Skin of body (tissue), 2 donors: ENCODE data around the gene TTC23. TPM values are rescaled to one million over a fixed set of nuclear protein-coding genes. Genes with fewer than 3 reads are reported as not detected.
"Not testable (repeated sequence)": the region's sequence is repeated elsewhere in the genome, so short reads cannot be mapped to it uniquely, and the experiment has no call there.

Experiments
- DNase-seq: peaks from one replicate; lab custom pipeline; 2025; lab: John Stamatoyannopoulos, UW
- total RNA-seq: library from RNA; depleted of rRNA; stranded (reverse); fragments of >200 nt; gene quantifications from one replicate; pipeline ENCODE4 v1.2.3, GENCODE V29; 2014

Gene TTC23
- total RNA-seq, 1 donor from 2014 or later: 29.8 TPM

GRCh38 chr15:99201408-99202175 is 47.8 kb downstream of the TTC23 start:
- no peak for DNase-seq

DNA sequence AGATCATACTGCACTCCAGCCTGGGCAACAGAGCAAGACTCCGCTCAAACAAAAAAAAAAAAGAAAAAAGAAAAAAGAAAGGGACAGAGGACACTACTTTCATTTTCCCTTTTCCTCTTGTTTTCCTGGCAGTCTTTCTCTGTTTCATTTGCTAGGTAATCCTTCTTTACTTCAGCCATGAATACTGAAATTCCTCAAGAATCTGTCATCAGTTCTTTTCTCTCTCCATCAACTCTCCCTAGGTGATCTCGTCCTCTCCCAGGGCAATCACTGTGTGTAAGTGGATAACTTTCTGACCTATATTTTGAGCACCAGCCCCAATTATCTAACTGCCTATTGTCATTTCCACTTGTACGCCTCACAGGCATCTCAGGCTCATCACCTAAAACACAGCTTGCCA is 51.5 kb downstream of the TTC23 start:
- no peak for DNase-seq

- not testable (repeated sequence) for DNase-seq
Observed at GRCh38 chr15:99192181-99192580, 57.2 kb downstream of the TTC23 start.

GRCh38 chr15:99187936-99188335 is 61.4 kb downstream of the TTC23 start:
- DNase-seq: no peak

DNA sequence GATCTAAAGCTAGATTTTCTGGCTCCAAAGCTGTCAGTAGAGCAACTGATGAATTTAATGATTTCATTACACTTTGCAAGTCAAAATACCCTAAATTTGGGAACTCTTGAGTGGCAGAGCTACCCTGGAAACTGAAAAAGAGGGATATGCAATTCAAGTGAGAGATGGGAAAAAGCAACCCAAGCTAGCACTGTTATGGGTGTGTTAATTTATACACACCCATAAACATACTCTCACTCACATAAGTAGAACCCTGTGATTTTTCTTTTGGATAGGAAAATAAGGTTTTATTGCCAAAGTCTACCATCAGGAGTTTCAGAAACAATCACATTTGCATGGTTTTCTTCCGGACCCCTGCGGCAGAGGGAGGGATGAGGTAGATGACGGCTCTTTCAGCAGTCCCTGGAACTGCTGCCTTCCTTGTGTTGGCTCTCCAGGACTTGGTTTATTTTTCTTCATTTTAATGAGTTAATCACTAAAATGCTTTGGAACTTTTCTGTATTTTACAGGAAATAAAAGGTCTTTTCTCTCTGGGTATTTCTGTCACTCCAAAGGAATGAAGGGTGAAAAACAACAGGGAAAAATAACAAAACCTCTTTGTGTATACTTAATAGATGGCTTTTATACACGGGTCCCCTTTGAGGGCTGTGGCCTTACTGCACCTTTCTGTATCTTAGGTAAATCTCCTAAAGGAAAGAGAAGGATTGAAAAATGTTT is 63.8 kb downstream of the TTC23 start:
- DNase-seq: no peak

GRCh38 chr15:99182791-99183190 is 66.6 kb downstream of the TTC23 start:
- no peak for DNase-seq

- DNase-seq: no peak
Observed at GRCh38 chr15:99181545-99181971, 67.8 kb downstream of the TTC23 start.

DNA sequence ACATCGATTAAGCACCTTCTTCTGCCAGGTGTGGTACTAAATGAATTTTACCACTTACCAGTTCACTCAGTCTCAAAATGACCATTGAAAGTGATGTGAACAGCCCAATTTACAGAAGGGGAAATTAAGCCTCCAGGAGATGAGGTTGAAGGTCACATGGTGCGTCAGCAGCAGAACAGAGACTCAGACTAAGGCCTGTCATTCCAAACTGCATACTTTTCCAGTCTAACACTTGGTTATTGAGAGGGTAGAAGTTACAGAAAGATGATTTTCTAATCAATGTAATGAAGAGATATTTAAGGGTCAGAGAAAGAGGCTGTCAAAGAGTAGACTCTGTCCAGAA is 68.4 kb downstream of the TTC23 start:
- DNase-seq: no peak

GRCh38 chr15:99180086-99180963 is 69.1 kb downstream of the TTC23 start:
- DNase-seq: no peak

DNA sequence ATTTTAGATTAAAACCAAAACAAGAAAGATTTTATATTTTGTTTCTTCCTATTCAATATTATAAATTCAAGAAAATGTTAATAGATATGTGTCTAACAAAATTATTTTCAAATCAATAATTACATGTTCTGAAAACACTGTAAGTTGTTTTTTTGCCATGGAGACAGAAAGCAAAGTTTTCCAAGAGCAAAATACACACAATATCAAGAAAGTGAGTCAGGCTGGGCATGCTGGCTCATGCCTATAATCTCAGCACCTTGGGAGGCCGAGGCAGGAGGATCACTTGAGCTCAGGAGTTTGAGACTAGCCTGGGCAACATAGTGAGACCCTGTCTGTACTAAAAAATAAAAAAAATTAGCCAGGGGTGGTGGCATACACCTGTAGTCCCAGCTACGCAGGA is 71.7 kb downstream of the TTC23 start:
- no peak for DNase-seq

DNA sequence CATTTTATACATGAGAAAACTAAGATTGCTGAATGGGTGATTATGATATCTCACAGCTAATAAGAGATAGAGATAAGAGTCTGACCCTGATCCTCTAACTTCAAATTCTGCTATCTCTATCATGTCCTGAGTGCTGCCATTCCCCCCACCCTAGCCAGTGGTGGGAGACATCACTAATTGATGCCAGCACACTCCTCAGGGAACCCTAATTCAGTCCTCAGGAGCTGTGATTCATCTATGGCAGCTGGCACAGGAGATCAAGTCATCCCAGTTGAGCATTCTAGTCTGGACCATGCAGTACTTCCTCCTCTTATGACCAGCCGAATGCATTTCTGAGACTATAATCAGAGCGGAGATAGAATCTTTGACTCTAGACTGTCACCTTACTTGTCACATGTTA is 72.6 kb downstream of the TTC23 start:
- DNase-seq: no peak

- DNase-seq: no peak
Observed at GRCh38 chr15:99174567-99175395, 74.6 kb downstream of the TTC23 start.

DNA sequence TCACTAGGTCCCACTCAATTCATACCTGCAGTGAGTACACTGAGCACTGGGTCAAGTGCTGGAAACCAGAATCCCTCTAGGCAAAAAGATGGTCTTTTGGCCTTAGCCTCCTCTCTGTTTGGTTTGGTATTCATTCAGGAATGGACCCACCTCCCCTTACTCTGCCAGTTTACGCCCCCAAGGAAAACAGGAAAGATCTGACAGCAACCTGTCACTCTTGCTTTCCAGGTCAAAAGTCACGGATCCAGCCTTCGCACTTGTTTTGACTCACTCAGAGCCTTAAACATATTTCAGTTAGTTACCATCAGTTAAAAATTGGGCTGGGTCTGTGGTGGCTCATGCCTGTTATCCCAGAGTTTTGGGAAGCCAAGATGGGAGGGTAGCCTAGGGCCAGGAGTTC is 76.4 kb downstream of the TTC23 start:
- DNase-seq: no peak

DNA sequence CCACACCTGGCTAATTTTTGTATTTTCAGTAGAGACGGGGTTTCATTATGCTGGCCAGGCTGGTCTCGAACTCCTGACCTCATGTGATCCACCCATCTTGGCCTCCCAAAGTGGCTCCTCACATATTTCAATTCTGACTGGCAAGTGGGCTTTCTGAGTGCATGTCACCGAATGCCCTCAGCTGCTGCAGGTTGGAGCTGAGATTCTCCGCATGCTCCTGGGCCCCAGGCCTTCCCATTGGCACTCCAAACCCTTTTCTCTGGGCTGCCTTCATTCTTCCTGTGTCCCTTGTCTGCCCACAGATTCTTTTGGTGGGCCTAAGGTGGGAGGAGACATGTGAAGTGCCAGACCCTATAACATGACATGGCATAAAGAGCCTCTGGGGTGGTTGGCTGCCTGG is 77.2 kb downstream of the TTC23 start:
- DNase-seq: no peak

GRCh38 chr15:99170476-99171065 is 78.8 kb downstream of the TTC23 start:
- no peak for DNase-seq

DNA sequence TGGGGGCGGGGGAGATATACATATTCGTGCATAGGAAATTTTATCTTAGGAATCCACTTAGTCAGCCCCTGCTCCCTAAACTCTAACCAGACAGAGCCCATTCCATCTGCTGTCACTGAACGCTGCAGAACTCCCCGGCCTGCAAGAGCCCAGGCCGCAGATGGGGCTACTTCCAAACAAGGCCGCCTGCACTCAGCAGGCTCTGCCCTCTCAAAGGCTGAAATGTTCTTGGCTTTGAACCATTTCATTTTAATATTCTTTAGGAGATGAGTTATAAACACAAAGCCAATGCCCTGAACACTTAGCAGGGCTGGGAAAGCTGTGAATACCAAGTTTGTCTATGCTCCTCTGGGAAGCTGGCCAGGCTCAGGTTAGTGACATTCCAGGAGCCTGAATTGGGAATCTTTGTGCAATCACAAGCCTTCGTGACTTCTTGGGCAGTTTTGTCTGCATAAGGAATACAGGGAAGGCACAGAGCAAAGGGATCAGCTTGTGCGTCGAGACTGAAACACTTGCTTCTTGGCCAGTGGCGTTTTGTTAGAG is 79.5 kb downstream of the TTC23 start:
- DNase-seq: no peak

DNA sequence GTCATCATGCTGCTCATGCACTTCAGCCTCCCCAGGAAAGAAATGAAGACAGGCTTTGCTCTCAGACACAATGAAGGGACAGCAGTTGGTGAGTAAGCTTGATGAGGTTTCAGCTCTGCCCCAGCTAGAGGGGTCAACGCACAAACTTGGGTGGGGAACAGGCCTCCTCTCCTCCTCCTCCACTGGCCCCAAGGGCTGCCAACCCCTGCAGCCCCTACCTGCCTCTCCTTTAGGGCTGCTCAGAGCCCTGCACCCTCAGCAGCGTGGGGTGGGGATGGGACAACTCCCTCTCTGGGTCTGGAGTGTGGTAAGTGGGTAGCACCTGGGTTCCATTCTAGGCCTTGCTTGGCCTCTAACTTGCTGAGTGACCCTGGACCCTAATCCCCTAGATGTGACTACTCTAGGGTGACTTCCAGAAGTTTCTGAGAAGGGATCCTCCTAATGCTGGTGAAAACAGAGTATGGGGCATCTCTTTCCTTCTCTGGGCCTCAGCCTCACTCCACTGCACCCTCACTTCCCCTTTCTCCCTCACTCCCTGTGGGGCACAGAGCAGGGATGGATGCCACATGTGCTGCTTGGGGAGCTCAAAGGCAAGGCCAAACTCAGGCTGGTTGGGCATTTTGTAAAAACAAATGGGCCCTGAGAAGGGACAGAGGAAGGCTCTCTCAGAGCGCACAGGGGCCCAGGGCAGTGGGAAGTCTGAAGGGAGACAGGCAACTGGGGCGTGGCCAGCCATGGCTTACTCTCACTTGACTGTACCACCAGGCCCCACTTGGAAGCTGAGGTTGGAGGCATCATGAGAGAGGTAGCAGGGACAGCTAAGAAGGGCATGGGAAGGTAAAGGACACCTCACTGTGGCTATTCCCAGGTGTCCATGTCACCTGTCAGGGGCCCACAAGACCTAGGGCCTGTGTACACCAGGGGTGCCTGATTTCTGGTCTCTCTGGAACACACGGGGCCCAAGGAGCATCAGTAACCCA is 80.5 kb downstream of the TTC23 start:
- DNase-seq: no peak

- no peak for DNase-seq
Observed at GRCh38 chr15:99167640-99168039, 81.7 kb downstream of the TTC23 start.

DNA sequence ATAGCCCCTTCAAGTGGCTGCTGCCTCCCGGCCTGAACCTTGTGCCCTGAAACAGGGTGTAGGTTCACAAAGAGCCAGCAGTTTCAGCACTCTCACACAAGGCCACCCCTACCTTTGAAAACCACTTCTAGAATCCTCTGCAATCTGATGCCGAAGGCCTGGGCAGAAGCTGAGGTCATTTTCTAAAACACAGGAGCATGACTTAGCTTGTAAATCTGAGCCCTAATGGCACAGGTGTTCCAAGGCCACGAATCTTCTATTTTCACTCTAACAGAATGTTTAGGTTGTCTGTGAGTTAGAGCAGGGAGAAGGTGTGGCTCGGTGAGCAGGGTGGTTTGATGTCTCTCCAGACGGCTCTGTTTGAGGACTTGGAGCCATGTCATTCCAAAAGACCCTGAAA is 82.2 kb downstream of the TTC23 start:
- no peak for DNase-seq
